HUES48 (cell line): ENCODE data around the gene CLDN9.

ENCODE experiments used
- H3K27ac ChIP-seq: one replicate; pipeline ENCODE4 v1.7.0; 2013; ENCODE audit warnings: low read depth, low read length, inconsistent platforms
- H3K27me3 ChIP-seq: 2 replicates; pipeline ENCODE4 v1.6.1; 2013; ENCODE audit warnings: mild to moderate bottlenecking, low read length; ENCODE audit not compliant: control insufficient read depth, insufficient read depth
- H3K36me3 ChIP-seq: 2 replicates; pipeline ENCODE4 v1.6.1; 2013; ENCODE audit warnings: low read length; ENCODE audit not compliant: control insufficient read depth, insufficient read depth
- H3K4me1 ChIP-seq: 2 replicates; pipeline ENCODE4 v1.6.1; 2013; ENCODE audit warnings: mild to moderate bottlenecking, low read length; ENCODE audit not compliant: control insufficient read depth, insufficient read depth
- H3K4me3 ChIP-seq: 2 replicates; pipeline ENCODE4 v1.5.1; 2013; ENCODE audit warnings: mild to moderate bottlenecking, low read depth, low read length
- H3K9ac ChIP-seq: 2 replicates; pipeline ENCODE4 v1.6.1; 2013; ENCODE audit warnings: mild to moderate bottlenecking, low read depth, low read length, moderate library complexity
- H3K9me3 ChIP-seq: 2 replicates; pipeline ENCODE4 v1.6.1; 2013; ENCODE audit warnings: low read length; ENCODE audit not compliant: control insufficient read depth, insufficient read depth

The CLDN9 gene

GRCh38 chr16:3021449-3022207, 8.9 kb downstream of the CLDN9 start:
- Histone ChIP-seq H3K4me1 (peaks cover 16% of the 10 kb centered on the region), H3K9me3 (no peaks in the 10 kb centered on the region), H3K9ac (peak overlapping the region; percentile 75), H3K27ac (peak overlapping the region; percentile 100), H3K36me3 (peaks cover 14% of the 10 kb centered on the region), H3K4me3 (peak overlapping the region; percentile 98), H3K27me3 (no peaks in the 10 kb centered on the region)

DNA sequence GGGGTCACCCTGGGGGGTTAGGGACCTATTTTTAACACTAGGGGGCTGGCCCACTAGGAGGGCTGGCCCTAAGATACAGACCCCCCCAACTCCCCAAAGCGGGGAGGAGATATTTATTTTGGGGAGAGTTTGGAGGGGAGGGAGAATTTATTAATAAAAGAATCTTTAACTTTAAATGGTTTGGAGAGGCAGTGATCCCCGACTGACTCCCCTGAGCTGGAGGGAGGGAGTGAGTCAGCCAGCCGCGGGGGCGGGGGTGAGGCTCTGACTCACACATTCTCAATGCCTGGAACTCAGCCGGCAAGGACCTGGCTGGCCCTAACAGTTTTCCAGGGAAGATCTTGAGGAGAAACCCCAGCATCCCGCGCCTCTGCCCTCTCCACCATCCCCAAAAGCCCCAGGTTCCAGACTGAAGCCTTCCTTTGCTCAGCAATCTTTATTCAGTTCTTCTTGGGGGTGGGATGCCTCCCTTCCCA, 9.5 kb downstream of the CLDN9 start:
- H3K27ac ChIP-seq, result peak overlapping the region; percentile 100
- peaks cover 20% of the 10 kb centered on the region for H3K36me3 ChIP-seq
- H3K4me3 ChIP-seq, result peak overlapping the region; percentile 98
- H3K9ac ChIP-seq, result peak overlapping the region; percentile 86
- peaks cover 16% of the 10 kb centered on the region for H3K4me1 ChIP-seq
- H3K27me3 ChIP-seq, result no peaks in the 10 kb centered on the region
- H3K9me3 ChIP-seq, result no peaks in the 10 kb centered on the region

- H3K27ac ChIP-seq, result peak overlapping the region; percentile 100
- peaks cover 23% of the 10 kb centered on the region for H3K36me3 ChIP-seq
These were observed 10.1 kb downstream of the CLDN9 start for GRCh38 chr16:3022684-3023414.

GRCh38 chr16:3023415-3023668, 10.6 kb downstream of the CLDN9 start:
- Histone ChIP-seq H3K27me3 (no peaks in the 10 kb centered on the region), H3K36me3 (peaks cover 23% of the 10 kb centered on the region), H3K27ac (peak overlapping the region; percentile 100), H3K4me3 (peak overlapping the region; percentile 98), H3K4me1 (peaks cover 20% of the 10 kb centered on the region), H3K9me3 (no peaks in the 10 kb centered on the region), H3K9ac (peak overlapping the region; percentile 86)

More at GRCh38 chr16:3022684-3023414, 10.1 kb downstream of the CLDN9 start:
- peak overlapping the region; percentile 86 for H3K9ac ChIP-seq
- H3K27me3 ChIP-seq, result no peaks in the 10 kb centered on the region
- peak overlapping the region; percentile 98 for H3K4me3 ChIP-seq
- H3K9me3 ChIP-seq, result no peaks in the 10 kb centered on the region
- H3K4me1 ChIP-seq, result peaks cover 20% of the 10 kb centered on the region

DNA sequence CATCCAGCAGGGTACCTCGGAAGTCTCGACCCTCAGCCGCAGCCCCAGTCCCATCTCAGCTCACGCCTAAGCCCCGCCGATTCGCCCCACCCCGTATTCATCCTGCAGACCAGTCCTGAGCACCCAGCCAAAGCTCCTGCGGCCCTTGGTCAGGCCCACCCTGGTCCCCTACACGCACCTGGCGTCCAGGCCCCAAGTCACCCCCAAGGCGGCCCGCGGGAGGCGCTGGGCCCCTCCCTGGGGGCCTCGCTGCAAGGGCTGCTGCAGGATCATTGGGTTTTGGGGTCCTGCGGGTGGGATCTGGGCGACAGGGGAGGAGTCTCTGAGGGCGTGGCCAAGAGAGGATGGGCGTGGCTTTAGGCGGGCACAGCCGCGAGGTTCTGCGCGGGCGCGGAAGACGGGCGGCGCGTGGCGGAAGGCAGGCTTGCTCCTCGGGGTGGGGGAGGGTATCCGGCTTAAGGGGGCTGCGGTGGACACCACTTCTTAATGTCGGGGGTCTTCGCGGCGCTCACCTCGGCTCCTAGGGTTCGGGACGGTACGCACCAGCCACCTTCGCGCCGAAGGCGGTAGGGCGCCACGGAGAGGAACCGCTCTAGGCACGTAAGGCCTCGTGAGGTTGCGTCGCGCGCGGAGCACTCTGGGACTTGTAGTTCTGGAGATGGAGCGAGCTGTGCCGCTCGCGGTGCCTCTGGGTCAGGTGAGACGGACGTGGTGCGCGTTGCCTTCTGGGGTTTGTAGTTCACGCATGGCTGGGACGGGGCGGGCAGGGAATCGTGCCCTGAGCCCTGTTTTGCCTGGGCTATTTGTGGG, 11.2 kb downstream of the CLDN9 start, which contains the start of the genes HCFC1R1 and THOC6:
Gene HCFC1R1, minus strand, starts transcription at position 274 of the 810 bp plus-strand sequence. Its CDS starts 1 bp downstream, at position 273.
Gene THOC6, plus strand, starts transcription at position 367 of the 810 bp plus-strand sequence. Its CDS starts 292 bp downstream, at position 659.
- no peaks in the 10 kb centered on the region for H3K27me3 ChIP-seq
- peak within 1 kb of the TSS; percentile 100 for H3K27ac ChIP-seq
- H3K9ac ChIP-seq, result peak within 1 kb of the TSS; percentile 86
- no peaks in the 10 kb centered on the region for H3K9me3 ChIP-seq
- H3K4me3 ChIP-seq, result peak within 1 kb of the TSS; percentile 98
- H3K36me3 ChIP-seq, result peaks cover 23% of the 10 kb centered on the region
- H3K4me1 ChIP-seq, result peaks cover 19% of the 10 kb centered on the region

DNA sequence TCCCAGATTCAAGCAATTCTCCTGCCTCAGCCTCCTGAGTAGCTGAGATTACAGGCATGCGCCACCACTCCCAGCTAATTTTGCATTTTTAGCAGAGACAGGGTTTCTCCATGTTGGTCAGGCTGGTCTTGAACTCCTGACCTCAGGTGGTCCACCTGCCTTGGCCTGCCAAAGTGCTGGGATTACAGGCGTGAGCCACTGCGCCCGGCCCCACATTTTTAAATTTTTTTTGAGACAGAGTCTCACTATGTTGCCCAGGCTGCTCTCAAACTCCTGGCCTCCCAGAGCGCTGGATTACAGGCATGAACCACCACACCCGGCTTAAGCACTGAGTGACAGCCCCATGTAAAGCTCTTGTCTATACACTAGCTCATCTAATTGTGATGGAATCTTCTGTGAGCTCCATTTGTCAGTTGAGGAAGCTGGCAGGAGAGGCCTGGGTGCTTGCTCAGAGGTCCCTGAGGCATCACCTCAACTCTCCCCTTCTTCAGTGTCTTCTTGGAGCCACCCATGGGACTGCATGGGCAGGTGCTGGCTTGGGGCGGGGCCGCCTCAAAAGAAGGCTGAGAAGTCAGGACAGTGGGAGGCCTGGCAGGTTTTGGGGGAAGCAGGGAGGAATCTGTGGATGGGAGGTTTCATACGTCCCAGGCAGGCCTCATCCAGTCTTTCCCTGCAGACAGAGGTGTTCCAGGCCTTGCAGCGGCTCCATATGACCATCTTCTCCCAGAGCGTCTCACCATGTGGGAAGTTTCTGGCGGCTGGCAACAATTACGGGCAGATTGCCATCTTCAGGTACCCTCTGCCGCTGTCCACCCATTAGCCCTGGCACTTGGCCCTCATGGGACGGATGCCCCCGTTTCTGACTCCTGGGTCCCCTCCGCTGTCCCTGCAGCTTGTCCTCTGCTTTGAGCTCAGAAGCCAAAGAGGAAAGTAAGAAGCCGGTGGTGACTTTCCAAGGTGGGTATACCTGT, 12.6 kb downstream of the CLDN9 start:
- Histone ChIP-seq H3K27me3 (peaks cover 4% of the 10 kb centered on the region), H3K27ac (no peak overlapping the region), H3K36me3 (peaks cover 23% of the 10 kb centered on the region), H3K4me1 (peaks cover 19% of the 10 kb centered on the region), H3K9me3 (no peaks in the 10 kb centered on the region), H3K4me3 (no peak overlapping the region), H3K9ac (no peak overlapping the region)

DNA sequence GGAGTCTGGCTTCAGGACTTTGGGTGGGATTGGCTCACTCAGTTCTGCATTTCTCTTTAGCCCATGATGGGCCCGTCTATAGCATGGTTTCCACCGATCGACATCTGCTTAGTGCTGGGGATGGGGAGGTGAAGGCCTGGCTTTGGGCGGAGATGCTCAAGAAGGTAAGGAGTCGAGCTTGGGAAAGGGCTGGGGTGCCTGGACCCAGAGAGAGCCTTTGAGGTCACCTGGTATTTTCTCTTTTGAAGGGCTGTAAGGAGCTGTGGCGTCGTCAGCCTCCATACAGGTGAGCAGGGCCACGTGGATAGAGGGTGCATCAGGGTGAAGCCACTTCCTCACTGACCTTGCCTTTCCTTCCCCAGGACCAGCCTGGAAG, 13.3 kb downstream of the CLDN9 start:
- H3K4me1 ChIP-seq, result peaks cover 19% of the 10 kb centered on the region
- H3K27me3 ChIP-seq, result peaks cover 4% of the 10 kb centered on the region
- H3K36me3 ChIP-seq, result peaks cover 23% of the 10 kb centered on the region
- H3K9ac ChIP-seq, result no peak overlapping the region
- no peaks in the 10 kb centered on the region for H3K9me3 ChIP-seq
- H3K4me3 ChIP-seq, result no peak overlapping the region
- no peak overlapping the region for H3K27ac ChIP-seq

GRCh38 chr16:3026609-3027488, 14.1 kb downstream of the CLDN9 start:
- Histone ChIP-seq H3K36me3 (peaks cover 23% of the 10 kb centered on the region), H3K4me3 (no peak overlapping the region), H3K27me3 (peaks cover 4% of the 10 kb centered on the region), H3K9ac (no peak overlapping the region), H3K27ac (no peak overlapping the region), H3K4me1 (peaks cover 22% of the 10 kb centered on the region), H3K9me3 (no peaks in the 10 kb centered on the region)

DNA sequence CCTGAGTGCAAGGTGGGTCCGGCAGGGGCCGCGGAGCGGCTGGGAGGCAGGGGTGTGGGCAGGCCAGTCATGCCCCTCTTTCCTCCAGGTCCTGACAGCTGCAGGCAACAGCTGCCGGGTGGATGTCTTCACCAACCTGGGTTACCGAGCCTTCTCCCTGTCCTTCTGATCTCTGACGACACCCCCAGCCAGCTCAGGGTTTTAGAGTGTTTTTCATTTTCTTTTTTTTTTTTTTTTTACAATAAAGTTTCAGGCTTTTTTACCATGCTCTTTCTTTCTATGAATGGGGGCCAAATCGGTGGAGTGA, 14.7 kb downstream of the CLDN9 start:
- H3K4me1 ChIP-seq, result peaks cover 17% of the 10 kb centered on the region
- H3K27ac ChIP-seq, result no peak overlapping the region
- H3K36me3 ChIP-seq, result peaks cover 20% of the 10 kb centered on the region
- no peak overlapping the region for H3K9ac ChIP-seq
- no peak overlapping the region for H3K4me3 ChIP-seq
- peaks cover 4% of the 10 kb centered on the region for H3K27me3 ChIP-seq
- no peaks in the 10 kb centered on the region for H3K9me3 ChIP-seq
